KG1 (cell line): Measurements from ENCODE around the gene WDPCP.
"Not testable (repeated sequence)": the region's sequence is repeated elsewhere in the genome, so short reads cannot be mapped to it uniquely, and the experiment has no call there.

ENCODE experiments used
- DNase-seq: peaks from one replicate; lab custom pipeline; 2025; lab: John Stamatoyannopoulos, UW

The WDPCP gene

GRCh38 chr2:63539416-63540162 lies 48.7 kb downstream of the WDPCP start:
- no peak for DNase-seq

GRCh38 chr2:63538390-63538789 lies 49.9 kb downstream of the WDPCP start:
- no peak for DNase-seq

GRCh38 chr2:63537306-63537705 lies 51.0 kb downstream of the WDPCP start:
- DNase-seq = no peak

- DNase-seq = no peak
Observed at GRCh38 chr2:63530704-63531279, 57.5 kb downstream of the WDPCP start.

- DNase-seq = no peak
Observed at GRCh38 chr2:63525905-63526304, 62.4 kb downstream of the WDPCP start.

- DNase-seq = no peak
Observed at GRCh38 chr2:63522950-63523349, 65.3 kb downstream of the WDPCP start.

- DNase-seq = no peak
Observed at GRCh38 chr2:63520793-63521192, 67.5 kb downstream of the WDPCP start.

GRCh38 chr2:63514781-63515180 lies 73.5 kb downstream of the WDPCP start:
- DNase-seq = no peak

GRCh38 chr2:63514237-63514716 lies 74.0 kb downstream of the WDPCP start:
- DNase-seq = no peak

- DNase-seq = no peak
Observed at GRCh38 chr2:63506320-63506719, 82.0 kb downstream of the WDPCP start.

GRCh38 chr2:63503818-63504217 lies 84.5 kb downstream of the WDPCP start:
- DNase-seq = no peak

GRCh38 chr2:63500398-63500797 lies 87.9 kb downstream of the WDPCP start:
- DNase-seq = no peak

GRCh38 chr2:63497576-63497975 lies 90.7 kb downstream of the WDPCP start:
- no peak for DNase-seq

GRCh38 chr2:63494968-63495367 lies 93.3 kb downstream of the WDPCP start:
- DNase-seq = no peak

- no peak for DNase-seq
Observed at GRCh38 chr2:63494100-63494499, 94.2 kb downstream of the WDPCP start.

GRCh38 chr2:63488118-63488713 lies 100.1 kb downstream of the WDPCP start:
- no peak for DNase-seq

GRCh38 chr2:63486861-63487290 lies 101.4 kb downstream of the WDPCP start:
- no peak for DNase-seq

GRCh38 chr2:63484901-63485300 lies 103.4 kb downstream of the WDPCP start:
- no peak for DNase-seq

GRCh38 chr2:63484481-63484880 lies 103.8 kb downstream of the WDPCP start:
- DNase-seq = no peak

GRCh38 chr2:63477686-63478085 lies 110.6 kb downstream of the WDPCP start:
- DNase-seq = no peak

GRCh38 chr2:63469313-63469712 lies 119.0 kb downstream of the WDPCP start:
- not testable (repeated sequence) for DNase-seq

- no peak for DNase-seq
Observed at GRCh38 chr2:63465633-63466032, 122.6 kb downstream of the WDPCP start.

- DNase-seq = no peak
Observed at GRCh38 chr2:63463142-63463541, 125.1 kb downstream of the WDPCP start.
